Measurements from ENCODE around the gene SETD6.

The SETD6 gene

GRCh38 chr16:58487566-58488351 is 27.6 kb upstream of the SETD6 start (continued):
- no peak for TF ChIP-seq YY2 (tag by site-specific recombination; IDR thresholded peaks at IDR 0.05)
- TF ChIP-seq ZNF350 (tag by site-specific recombination; IDR thresholded peaks at IDR 0.05): no peak
- no peak for TF ChIP-seq ZNF701 (tag by site-specific recombination; IDR thresholded peaks at IDR 0.05)
- TF ChIP-seq BCL11A (tag by site-specific recombination; IDR thresholded peaks at IDR 0.05; ENCODE audit: low read depth): no peak
- no peak for TF ChIP-seq ZNF354C (tag by site-specific recombination; IDR thresholded peaks at IDR 0.05; ENCODE audit: borderline replicate concordance, low read depth)
- TF ChIP-seq, protein P1, sequence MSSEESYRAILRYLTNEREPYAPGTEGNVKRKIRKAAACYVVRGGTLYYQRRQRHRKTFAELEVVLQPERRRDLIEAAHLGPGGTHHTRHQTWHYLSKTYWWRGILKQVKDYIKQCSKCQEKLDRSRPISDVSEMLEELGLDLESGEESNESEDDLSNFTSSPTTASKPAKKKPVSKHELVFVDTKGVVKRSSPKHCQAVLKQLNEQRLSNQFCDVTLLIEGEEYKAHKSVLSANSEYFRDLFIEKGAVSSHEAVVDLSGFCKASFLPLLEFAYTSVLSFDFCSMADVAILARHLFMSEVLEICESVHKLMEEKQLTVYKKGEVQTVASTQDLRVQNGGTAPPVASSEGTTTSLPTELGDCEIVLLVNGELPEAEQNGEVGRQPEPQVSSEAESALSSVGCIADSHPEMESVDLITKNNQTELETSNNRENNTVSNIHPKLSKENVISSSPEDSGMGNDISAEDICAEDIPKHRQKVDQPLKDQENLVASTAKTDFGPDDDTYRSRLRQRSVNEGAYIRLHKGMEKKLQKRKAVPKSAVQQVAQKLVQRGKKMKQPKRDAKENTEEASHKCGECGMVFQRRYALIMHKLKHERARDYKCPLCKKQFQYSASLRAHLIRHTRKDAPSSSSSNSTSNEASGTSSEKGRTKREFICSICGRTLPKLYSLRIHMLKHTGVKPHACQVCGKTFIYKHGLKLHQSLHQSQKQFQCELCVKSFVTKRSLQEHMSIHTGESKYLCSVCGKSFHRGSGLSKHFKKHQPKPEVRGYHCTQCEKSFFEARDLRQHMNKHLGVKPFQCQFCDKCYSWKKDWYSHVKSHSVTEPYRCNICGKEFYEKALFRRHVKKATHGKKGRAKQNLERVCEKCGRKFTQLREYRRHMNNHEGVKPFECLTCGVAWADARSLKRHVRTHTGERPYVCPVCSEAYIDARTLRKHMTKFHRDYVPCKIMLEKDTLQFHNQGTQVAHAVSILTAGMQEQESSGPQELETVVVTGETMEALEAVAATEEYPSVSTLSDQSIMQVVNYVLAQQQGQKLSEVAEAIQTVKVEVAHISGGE (tag by site-specific recombination; conservative IDR thresholded peaks at IDR 0.05; ENCODE audit: low read depth): no peak
- TF ChIP-seq, protein P2, sequence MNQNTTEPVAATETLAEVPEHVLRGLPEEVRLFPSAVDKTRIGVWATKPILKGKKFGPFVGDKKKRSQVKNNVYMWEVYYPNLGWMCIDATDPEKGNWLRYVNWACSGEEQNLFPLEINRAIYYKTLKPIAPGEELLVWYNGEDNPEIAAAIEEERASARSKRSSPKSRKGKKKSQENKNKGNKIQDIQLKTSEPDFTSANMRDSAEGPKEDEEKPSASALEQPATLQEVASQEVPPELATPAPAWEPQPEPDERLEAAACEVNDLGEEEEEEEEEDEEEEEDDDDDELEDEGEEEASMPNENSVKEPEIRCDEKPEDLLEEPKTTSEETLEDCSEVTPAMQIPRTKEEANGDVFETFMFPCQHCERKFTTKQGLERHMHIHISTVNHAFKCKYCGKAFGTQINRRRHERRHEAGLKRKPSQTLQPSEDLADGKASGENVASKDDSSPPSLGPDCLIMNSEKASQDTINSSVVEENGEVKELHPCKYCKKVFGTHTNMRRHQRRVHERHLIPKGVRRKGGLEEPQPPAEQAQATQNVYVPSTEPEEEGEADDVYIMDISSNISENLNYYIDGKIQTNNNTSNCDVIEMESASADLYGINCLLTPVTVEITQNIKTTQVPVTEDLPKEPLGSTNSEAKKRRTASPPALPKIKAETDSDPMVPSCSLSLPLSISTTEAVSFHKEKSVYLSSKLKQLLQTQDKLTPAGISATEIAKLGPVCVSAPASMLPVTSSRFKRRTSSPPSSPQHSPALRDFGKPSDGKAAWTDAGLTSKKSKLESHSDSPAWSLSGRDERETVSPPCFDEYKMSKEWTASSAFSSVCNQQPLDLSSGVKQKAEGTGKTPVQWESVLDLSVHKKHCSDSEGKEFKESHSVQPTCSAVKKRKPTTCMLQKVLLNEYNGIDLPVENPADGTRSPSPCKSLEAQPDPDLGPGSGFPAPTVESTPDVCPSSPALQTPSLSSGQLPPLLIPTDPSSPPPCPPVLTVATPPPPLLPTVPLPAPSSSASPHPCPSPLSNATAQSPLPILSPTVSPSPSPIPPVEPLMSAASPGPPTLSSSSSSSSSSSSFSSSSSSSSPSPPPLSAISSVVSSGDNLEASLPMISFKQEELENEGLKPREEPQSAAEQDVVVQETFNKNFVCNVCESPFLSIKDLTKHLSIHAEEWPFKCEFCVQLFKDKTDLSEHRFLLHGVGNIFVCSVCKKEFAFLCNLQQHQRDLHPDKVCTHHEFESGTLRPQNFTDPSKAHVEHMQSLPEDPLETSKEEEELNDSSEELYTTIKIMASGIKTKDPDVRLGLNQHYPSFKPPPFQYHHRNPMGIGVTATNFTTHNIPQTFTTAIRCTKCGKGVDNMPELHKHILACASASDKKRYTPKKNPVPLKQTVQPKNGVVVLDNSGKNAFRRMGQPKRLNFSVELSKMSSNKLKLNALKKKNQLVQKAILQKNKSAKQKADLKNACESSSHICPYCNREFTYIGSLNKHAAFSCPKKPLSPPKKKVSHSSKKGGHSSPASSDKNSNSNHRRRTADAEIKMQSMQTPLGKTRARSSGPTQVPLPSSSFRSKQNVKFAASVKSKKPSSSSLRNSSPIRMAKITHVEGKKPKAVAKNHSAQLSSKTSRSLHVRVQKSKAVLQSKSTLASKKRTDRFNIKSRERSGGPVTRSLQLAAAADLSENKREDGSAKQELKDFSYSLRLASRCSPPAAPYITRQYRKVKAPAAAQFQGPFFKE (tag by site-specific recombination; IDR thresholded peaks at IDR 0.05; ENCODE audit: borderline replicate concordance): no peak
- no peak for TF ChIP-seq SP2 (tag by site-specific recombination; IDR thresholded peaks at IDR 0.05)
- 0 out of 2 replicates have a peak, but pooled peaks have one; percentile 39 for TF ChIP-seq ZFP37 (tag by site-specific recombination; IDR thresholded peaks at IDR 0.05)
- TF ChIP-seq ZNF148 (tag by site-specific recombination; IDR thresholded peaks at IDR 0.05; ENCODE audit: borderline replicate concordance): no peak
- no peak for TF ChIP-seq ZNF513 (tag by site-specific recombination; IDR thresholded peaks at IDR 0.05)
- peak; percentile 85 for TF ChIP-seq ZNF341 (tag by site-specific recombination; IDR thresholded peaks at IDR 0.05; ENCODE audit: low read depth)
- TF ChIP-seq ZNF529 (tag by site-specific recombination; IDR thresholded peaks at IDR 0.05; ENCODE audit: insufficient replicate concordance): no peak
- TF ChIP-seq ZBTB7A (tag by site-specific recombination; IDR thresholded peaks at IDR 0.05; ENCODE audit: low read depth): no peak
- TF ChIP-seq ZNF426 (tag by site-specific recombination; IDR thresholded peaks at IDR 0.05): no peak
- no peak for TF ChIP-seq BCL11B (tag by site-specific recombination; IDR thresholded peaks at IDR 0.05; ENCODE audit: low read depth)
- TF ChIP-seq, protein P3, sequence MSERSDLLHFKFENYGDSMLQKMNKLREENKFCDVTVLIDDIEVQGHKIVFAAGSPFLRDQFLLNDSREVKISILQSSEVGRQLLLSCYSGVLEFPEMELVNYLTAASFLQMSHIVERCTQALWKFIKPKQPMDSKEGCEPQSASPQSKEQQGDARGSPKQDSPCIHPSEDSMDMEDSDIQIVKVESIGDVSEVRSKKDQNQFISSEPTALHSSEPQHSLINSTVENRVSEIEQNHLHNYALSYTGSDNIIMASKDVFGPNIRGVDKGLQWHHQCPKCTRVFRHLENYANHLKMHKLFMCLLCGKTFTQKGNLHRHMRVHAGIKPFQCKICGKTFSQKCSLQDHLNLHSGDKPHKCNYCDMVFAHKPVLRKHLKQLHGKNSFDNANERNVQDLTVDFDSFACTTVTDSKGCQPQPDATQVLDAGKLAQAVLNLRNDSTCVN (tag by site-specific recombination; optimal IDR thresholded peaks at IDR 0.05): peak; percentile 32
- peak; percentile 56; the same call in 1 of the 2 replicates for TF ChIP-seq KLF1 (tag by site-specific recombination; IDR thresholded peaks at IDR 0.05)
- 0 out of 2 replicates have a peak, but pooled peaks have one; percentile 31 for TF ChIP-seq SCRT2 (tag by site-specific recombination; IDR thresholded peaks at IDR 0.05)
